NK-92 treated with Interleukin-12 subunit alpha and Interleukin-12 subunit beta, amount 100 ng/mL, for 24 hours (cell line): ENCODE data around the gene OR10J4.
"Not testable (repeated sequence)": the region's sequence is repeated elsewhere in the genome, so short reads cannot be mapped to it uniquely, and the experiment has no call there.

Source experiments
- DNase-seq: peaks from one replicate; lab custom pipeline; 2025; lab: John Stamatoyannopoulos, UW

Gene OR10J4

DNA sequence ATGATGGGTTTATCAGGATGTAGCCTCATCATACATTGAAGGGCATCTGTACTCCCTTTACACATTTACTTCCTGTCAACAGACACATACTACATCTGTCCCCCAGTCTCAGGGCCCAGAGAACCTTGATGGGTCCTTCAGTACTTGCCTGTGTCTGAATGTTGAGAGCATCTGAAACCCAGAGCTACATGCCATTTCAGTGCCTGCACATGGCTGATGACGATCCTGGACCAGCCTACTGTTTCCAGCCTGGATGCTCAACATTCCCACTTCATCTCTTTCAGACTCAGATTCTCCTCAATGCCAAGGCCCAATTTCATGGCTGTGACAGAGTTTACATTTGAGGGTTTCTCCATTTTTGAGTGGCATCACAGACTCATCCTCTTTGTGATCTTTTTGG lies at the start of gene OR10J4:
TSS of gene OR10J4 (plus strand) at position 301 of the 400 bp plus-strand sequence.
- no peak for DNase-seq

DNA sequence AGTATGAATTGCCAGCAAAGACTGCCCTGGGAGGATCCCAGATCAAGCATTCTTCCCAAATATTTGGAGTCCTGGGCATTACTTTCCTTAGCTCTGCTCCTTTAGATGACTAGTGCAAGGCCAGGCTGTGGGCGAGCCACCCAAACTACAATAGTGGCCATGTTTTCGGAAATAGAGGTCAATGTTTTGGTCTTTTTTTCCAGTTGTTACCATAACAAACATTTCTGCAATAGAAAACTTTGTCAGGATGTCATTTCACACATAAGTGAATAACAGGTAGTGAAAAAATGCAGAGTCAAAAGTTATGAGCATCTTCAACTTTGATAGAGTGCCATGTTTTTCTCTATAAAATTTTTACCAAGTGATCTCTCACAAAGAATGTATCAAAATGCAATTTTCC lies 25.2 kb upstream of the OR10J4 start:
- DNase-seq: no peak

DNA sequence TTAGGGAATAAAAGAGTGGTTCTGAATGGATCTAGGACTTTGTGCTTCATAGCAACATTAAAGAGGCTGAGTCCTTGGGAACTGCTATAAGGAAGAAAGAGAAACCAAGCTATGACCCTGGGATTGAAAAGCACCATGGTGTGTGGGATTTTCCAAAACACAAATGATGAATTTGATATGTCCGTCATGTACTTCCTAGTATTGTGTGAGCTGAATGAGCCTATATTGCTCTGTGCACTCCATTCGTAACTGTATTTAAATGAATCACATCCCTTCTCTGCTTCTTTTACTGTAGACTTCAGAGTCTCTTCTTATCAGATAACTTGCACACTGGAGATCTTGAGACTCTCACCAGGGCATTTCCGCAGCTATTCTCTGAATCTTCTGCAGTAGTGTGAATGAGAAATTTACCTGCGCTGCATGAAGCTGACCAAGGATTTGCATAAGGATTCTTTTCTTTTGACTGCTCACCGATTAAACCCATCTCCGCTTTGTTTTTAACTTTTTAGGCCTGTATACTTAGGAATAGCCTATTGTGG lies 23.1 kb upstream of the OR10J4 start:
- DNase-seq: no peak

DNA sequence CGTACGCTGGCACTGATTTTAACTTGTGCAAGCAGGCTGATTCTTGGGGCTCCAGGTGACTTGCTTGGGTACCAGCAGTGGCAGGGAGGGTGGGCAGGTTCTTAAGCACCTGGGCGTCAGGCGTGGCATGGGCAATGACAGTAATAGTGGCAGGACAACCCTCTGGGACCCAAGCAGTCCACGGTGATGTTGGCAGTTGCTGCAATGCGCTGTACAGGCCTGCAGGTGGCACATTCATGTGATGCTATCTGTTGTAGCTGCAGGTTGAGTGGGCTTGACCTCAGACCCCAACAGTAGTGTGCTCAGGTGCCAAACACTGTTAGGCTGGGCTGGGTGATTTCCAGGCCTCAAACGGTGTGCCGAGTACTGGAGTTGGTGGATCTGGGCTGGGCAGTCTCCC lies 10.2 kb upstream of the OR10J4 start:
- DNase-seq: no peak

DNA sequence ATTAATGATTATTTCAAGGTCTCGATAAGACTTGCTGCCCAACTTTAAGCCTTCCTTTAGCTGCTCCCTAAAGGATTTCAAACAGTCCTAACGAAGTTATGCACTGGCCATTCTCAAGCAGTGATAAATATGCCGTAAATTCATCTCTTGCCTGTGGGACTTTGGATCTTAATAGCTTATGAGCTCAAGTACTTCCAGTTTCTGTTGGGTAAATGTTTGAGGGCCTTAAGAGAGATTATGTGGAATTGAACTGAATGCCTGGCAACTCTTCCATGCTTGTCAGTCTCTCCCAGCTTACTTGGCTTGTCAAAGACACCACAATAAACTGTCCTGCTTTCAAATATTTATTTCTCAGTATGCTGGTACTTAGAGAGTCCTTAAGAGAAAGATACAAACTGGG lies 3.5 kb upstream of the OR10J4 start:
- no peak for DNase-seq

DNA sequence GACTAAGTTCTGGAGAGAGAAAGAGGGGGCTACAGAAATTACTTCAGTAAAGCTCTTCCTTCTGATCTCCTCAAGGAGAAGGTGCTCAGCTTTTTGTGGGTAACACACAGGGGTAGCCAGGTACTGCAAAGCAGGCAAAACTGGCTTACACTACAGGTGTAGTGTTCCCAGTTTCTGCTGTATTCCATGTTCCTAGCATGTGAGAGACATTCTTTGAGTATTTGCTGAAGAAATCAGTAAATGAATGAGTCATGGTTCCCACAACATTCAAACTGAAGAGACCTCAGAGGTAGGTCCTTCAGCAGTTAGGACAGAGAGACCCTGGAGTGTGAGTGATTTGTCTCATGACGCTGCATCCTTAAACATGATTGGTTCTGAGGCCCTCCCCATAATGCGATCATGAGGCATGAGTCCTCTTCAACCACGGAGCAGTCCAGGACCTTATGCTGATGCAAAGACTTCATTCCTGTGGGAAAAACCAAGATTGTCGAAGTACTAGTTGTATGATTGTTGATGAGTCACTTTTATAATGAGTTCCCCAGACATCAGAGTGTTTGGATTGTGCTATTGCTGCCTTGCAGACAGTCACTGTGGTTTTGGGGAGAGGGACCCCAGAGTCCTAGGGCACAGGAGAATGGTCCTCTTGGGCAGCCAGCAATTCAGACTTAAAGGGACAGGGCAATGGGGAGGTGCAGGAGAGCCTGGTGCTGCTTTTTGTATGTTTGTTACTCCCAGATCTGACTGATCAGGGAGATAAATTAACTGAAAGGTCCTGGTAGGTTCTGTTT lies 2.7 kb upstream of the OR10J4 start:
- no peak for DNase-seq

DNA sequence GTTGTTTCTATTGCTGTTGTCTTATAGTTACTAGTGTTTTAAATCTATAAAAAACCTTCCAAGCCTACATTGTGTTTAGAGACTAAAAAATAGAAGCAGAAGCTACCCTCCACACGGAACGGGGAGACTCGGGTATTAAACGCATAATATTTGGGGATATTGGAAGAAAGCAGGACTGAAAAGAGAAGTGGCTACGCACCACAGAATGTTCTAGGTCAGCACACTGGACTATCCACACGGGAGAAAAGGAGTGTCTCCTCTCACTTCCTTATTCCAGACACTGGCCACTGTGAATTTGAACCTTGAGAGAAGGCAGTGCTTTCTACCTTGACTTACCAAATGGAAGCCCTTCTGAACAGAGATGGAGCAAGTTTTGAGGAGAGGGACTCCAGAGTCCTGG lies 1.0 kb upstream of the OR10J4 start:
- no peak for DNase-seq

DNA sequence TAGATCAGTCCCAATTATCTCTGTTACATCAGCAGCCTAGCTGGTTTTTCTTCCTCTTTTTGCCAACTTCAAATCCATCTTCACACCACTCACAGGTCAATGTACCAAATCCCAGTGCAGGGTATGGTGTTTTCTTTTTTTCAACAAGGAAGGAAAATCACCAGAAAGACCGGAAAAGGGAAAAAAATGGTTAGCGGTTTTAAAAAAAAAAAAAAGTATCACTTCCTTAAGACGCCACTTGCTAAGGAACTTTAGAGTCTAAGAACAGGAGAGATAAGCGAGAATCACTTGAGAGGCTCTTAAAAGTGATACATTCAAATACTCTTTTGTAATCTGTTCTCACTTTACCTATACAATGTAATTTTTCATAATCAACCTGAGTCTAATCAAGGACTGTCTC lies 4.5 kb downstream of the OR10J4 start:
- DNase-seq: no peak

DNA sequence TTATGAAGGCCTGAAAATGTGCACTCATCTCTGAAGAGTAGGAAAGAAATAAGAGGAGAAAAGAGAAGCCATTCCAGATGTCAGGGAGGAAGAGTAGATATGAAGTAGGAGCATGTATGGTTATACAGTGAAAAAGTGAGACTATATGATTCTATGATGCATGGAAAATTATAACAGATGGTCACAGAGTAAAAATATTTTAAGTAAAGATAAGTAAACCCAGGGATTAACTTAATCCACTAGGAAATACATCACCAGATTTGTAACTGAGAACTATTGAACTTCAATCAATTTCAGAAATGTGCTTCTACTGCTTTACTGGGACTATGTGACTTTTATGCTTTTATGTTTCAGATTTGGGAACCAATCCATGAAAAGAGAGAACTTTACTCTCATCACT lies 7.4 kb downstream of the OR10J4 start, which contains the start of gene OR10J1:
TSS of gene OR10J1 (plus strand) at position 301 of the 400 bp plus-strand sequence. CDS start at position 371, 70 bp downstream.
- no peak for DNase-seq

DNA sequence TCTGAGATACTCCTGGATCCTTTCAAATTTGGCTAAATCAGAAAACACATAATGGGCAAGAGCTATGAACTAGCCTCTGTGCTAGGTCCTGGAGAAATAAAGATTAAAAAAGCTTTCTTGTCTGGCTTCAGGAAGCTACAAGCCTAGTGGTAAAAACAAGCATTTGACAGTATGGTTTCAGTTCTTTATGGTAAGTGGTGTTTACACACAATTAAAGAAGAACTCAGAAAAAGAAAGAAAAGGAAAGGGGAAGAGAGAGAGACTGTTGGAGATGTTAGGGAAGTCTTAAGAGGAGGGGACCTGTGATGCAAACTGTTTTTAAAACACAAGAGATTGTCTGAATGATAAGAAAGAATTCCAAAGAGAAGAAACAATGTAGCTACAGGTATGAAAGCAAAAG lies 9.4 kb downstream of the OR10J4 start:
- DNase-seq: no peak

DNA sequence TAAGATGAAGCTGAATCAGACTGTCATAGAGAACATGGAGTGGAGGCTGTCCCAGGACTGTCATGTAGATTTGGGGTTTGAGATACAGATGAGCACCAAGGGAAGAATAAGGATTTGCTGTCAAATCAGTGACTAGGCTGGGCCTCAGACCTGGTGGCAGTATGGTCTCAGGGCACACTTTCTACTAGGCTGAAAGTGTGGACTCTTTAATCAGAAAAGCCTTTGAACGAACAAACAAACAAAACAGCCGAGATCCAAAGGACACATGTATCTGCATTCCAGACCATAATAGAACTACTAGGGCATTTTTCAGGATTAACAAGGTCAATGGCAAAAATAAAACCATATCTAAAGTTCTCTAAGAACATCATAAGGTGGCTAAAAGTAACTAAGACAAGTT lies 10.4 kb downstream of the OR10J4 start:
- no peak for DNase-seq

DNA sequence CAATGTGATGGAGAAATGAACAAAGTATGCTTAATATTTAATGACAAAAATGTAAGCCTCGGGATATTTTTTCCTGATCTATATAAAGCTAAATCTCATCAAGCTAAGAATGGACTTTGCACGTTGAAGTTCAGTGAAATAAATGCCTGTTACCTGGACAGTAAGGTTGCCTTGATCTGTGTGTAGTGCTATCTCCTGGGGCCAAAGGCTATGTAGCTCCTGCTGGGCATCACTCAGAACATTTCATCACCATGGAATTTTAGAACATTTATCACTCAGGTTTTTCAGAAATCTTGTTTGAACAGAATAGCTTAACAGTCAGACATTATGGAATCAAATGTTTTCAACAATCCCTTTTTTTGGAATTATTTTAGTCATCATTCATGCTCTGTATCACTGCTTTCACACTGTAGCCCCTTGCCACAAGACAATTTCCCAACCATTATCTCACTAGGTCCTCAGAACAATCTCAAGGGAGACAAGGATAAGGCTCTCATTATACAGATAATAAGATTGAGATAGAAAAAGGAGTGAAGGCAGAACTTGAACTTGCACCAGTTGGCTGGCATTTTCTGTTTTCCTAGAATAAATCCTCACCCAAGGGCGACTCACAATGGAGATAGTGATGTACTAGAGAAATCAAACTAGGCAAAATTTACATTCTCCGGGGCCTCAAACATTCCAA lies 11.2 kb downstream of the OR10J4 start:
- DNase-seq: no peak

DNA sequence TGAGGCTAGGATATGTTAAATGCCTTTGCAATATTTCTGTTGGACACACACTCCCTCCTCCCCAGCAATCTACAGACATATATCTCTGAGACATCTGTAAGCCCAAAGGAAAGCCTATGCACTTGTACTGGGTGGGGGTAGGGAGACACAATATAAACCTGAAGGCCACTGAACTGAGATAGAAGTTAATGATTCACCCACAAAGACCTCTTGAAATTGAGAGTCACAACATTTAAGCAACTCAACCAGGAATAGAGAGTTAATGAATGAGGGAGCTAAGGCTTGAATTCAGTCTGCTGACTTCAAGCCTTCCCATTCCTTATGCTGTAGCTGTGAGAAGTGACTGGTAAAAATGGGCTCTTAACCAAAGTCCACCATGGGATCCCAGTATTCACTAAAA lies 12.5 kb downstream of the OR10J4 start:
- no peak for DNase-seq

DNA sequence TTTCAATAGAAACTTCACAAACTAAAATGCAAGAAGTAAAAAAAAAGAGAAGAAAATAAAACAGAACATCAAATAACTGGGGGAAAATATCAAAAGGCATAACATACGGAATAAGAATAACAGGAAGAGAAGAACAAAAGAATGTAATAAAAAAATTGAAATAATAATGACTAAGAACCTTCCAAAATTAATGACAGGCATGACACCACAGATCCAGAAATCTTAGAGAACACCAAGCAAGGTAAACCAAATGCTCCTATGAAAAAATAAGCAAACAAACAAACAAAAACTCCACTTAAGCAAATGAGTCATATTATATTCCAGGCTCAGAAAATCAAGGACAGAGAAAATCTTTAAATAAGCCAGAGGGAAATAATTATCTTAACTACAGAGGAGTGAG lies 16.2 kb downstream of the OR10J4 start:
- DNase-seq: no peak

DNA sequence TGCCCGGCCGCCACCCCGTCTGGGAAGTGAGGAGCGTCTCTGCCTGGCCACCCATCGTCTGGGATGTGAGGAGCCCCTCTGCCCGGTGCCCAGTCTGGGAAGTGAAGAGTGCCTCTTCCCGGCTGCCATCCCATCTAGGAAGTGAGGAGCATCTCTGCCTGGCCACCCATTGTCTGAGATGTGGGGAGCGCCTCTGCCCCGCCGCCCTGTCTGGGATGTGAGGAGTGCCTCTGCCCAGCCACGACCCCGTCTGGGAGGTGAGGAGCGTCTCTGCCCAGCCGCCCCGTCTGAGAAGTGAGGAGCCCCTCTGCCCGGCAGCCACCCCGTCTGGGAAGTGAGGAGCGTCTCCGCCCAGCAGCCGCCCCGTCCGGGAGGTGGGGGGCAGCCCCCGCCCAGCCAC lies 17.6 kb downstream of the OR10J4 start:
- not testable (repeated sequence) for DNase-seq

DNA sequence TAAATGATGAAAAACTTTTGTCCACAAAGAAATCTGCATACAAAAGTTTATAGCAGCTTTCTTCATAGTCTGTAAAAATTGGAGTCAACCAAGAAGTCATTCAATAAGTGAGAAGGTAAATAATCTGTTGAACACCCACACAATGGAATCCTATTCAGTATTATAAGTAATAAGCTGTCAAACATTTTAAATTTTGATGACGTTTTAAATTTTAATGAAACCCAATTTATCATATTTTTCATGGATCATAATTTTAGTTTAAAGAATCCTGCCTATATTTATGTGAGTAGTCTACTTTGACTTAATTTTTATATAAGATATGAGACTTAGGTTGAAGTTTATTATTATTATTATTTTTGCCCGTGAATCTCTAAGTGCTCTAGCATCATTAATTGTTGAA lies 27.5 kb downstream of the OR10J4 start:
- no peak for DNase-seq

DNA sequence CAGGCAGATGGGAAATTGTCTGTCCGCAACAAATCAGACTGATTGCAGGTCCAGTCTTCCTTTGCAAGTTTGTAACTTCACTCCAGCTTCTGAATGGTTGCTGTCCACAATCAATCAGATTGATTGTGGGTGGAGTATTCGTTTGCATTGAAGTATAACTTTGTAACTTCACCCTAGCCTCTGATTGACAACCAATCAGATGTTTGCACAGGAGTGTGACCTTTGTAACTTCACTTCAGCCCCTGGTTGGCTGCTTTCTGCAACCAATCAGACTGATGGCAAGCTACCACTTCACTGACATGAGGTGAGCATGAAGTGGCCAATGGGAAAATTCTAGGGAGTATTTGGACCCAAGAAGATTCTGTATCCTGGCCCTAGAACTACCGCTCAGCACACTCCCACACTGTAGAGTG lies 33.2 kb downstream of the OR10J4 start:
- DNase-seq: no peak

DNA sequence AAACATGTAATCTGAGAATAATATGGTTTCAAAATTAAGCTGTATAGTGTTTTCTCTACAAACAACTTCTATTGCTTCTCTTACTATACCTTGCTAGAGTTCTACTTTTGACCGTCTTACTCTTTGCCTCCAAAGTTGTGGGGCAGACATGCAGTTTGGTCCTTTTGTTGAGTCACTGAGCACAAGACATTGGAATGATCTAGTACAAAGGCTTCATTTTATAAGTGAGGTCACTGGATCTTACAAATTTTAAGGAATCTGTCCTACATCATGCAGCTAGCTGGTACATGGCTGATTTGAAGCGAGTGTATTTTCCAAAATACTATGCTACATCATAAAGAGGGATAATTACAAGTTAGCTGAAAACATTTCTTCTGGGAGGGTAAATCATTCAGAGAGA lies 36.3 kb downstream of the OR10J4 start:
- no peak for DNase-seq

DNA sequence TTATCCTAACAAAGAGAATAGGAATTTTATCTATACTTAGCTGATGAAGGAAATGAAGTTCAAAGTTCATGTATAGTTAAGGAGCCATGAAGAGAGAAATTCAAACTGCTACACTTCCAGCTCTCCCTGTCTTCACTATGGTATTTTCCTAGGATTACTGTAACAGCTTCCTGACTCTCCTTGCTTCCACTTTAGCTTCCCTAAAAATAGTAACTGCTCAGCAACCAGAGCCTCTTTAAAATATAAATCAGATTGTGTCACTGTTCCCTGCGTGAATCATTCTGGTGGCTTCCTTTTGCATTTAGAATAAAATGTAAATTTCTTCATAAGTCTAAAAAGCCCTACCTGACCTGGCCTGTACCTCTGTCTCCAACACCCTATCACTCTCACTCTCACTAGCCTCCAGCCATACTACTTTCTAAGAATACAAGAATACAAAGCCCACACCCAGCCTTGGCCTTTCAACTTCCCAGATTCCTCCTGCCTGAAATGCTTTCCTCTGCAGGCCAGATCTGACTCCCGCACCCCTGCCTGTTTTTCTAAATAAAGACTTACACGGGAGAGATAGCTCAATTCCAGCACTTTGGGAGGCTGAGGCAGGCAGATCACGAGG lies 38.0 kb downstream of the OR10J4 start:
- DNase-seq: no peak

DNA sequence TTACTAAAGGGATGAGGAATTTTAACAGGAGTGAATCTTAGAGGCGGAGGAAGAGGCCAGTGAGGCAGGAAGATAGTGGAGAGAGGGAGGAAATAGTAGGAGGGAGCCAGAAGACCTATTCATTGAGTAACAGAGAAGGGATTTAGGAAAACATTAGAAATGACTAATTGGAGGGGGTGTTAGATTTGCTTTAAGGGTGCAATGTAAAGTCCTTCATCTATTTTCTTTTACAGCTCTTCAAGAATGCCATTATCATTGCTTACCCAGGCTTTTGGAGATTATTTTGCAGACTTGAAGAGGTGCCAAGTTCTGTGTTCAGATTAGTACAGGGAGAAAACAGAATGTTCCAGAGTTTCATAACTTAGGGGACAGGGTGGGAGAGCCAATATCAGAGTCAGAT lies 41.3 kb downstream of the OR10J4 start:
- no peak for DNase-seq

DNA sequence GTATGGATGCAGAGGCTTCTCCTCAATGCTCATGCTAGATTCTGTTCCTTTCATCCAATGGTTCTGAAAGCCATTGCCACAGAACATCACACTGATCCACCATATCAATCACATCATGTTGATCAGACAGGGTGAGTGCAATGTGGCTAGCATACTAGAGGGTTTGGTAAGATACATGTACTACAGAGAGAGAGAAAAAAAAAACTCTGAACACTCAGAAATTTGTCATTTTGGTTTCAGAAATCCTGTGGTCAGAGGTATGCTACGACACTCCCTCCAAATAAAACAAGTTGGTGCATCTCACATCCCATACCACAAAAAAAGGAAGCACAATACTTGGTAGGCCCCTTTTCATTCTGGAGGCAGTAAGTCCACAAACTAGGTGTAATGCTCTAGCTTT lies 42.9 kb downstream of the OR10J4 start:
- no peak for DNase-seq
